ENCODE measurements around the gene SLC35F3. TPM values are rescaled to one million over a fixed set of nuclear protein-coding genes. Genes with fewer than 3 reads are reported as not detected.

The SLC35F3 gene
- polyA plus RNA-seq, 1 donor (not counting 4 experiments of a cell fraction or from before 2014, with no cell fraction given) = 13.8 TPM

GRCh38 chr1:234237393-234237792 is 332.9 kb downstream of the SLC35F3 start:
- dilution Hi-C loops (cut with MboI; ENCODE audit: extremely low pct_ligation_motif_present, low sequenced_read_pairs) = no loop called here
- Histone ChIP-seq H3K27me3 (ENCODE audit: control insufficient read depth, extremely low read depth, insufficient read depth, low read length) (no peaks in the 10 kb centered on the region), H3K9ac (ENCODE audit: control insufficient read depth, extremely low read depth, insufficient read depth, low read length) (no peak overlapping the region), H3K27ac (ENCODE audit: control insufficient read depth, insufficient read depth, low read length) (no peak overlapping the region), H3K9me3 (ENCODE audit: control insufficient read depth, low read depth, low read length) (no peaks in the 10 kb centered on the region), H3K36me3 (ENCODE audit: control insufficient read depth in 2 of 2, extremely low read depth in 1 of 2, insufficient read depth in 2 of 2, low read length in 2 of 2) (peaks cover 1 to 3% of the 10 kb centered on the region in 2 experiments), H3K79me2 (ENCODE audit: control insufficient read depth, insufficient read depth, low read length) (no peaks in the 10 kb centered on the region), H3K9me1 (ENCODE audit: control insufficient read depth, extremely low read depth, insufficient read depth, low read length) (no peaks in the 10 kb centered on the region), H3K4me2 (ENCODE audit: control insufficient read depth, extremely low read depth, insufficient read depth, low read depth, low read length) (no peak overlapping the region), H2AFZ (ENCODE audit: control insufficient read depth, low read length) (no peak overlapping the region), H4K20me1 (ENCODE audit: control insufficient read depth, extremely low read depth, insufficient read depth, low read length) (no peaks in the 10 kb centered on the region), H3K4me3 (ENCODE audit: control insufficient read depth in 2 of 3, extremely low read depth in 1 of 3, insufficient read depth in 2 of 3, low read depth in 1 of 3, low read length in 3 of 3) (no peak overlapping the region), H3K4me1 (ENCODE audit: control insufficient read depth, extremely low read depth, insufficient read depth, low read length) (peaks cover 11% of the 10 kb centered on the region)
- TF ChIP-seq EZH2 (IDR thresholded peaks at IDR 0.05; ENCODE audit: low read length) = no peak
- no peak for TF ChIP-seq CTCF (optimal IDR thresholded peaks at IDR 0.05 in 1 of 3, IDR thresholded peaks at IDR 0.05 in 1 of 3, conservative IDR thresholded peaks at IDR 0.05 in 1 of 3; ENCODE audit: extremely low read depth in 1 of 3, insufficient read depth in 2 of 3, low read length in 3 of 3)
- no peak for DNase-seq (ENCODE audit: low read depth, low spot score)
- no peak for FAIRE-seq

- Histone ChIP-seq H3K4me2 (ENCODE audit: control insufficient read depth, extremely low read depth, insufficient read depth, low read depth, low read length) (no peak overlapping the region), H2AFZ (ENCODE audit: control insufficient read depth, low read length) (no peak overlapping the region), H3K4me3 (ENCODE audit: control insufficient read depth in 2 of 3, extremely low read depth in 1 of 3, insufficient read depth in 2 of 3, low read depth in 1 of 3, low read length in 3 of 3) (no peak overlapping the region), H3K27ac (ENCODE audit: control insufficient read depth, insufficient read depth, low read length) (no peak overlapping the region), H3K9me1 (ENCODE audit: control insufficient read depth, extremely low read depth, insufficient read depth, low read length) (no peaks in the 10 kb centered on the region), H3K36me3 (ENCODE audit: control insufficient read depth in 2 of 2, extremely low read depth in 1 of 2, insufficient read depth in 2 of 2, low read length in 2 of 2) (peaks cover 1 to 3% of the 10 kb centered on the region in 2 experiments), H3K9ac (ENCODE audit: control insufficient read depth, extremely low read depth, insufficient read depth, low read length) (no peak overlapping the region), H4K20me1 (ENCODE audit: control insufficient read depth, extremely low read depth, insufficient read depth, low read length) (no peaks in the 10 kb centered on the region), H3K79me2 (ENCODE audit: control insufficient read depth, insufficient read depth, low read length) (no peaks in the 10 kb centered on the region), H3K4me1 (ENCODE audit: control insufficient read depth, extremely low read depth, insufficient read depth, low read length) (peaks cover 11% of the 10 kb centered on the region), H3K9me3 (ENCODE audit: control insufficient read depth, low read depth, low read length) (no peaks in the 10 kb centered on the region), H3K27me3 (ENCODE audit: control insufficient read depth, extremely low read depth, insufficient read depth, low read length) (no peaks in the 10 kb centered on the region)
- peak; percentile 59 for FAIRE-seq
- dilution Hi-C loops (cut with MboI; ENCODE audit: extremely low pct_ligation_motif_present, low sequenced_read_pairs) = no loop called here
- TF ChIP-seq EZH2 (IDR thresholded peaks at IDR 0.05; ENCODE audit: low read length) = no peak
- no peak for TF ChIP-seq CTCF (optimal IDR thresholded peaks at IDR 0.05 in 1 of 3, IDR thresholded peaks at IDR 0.05 in 1 of 3, conservative IDR thresholded peaks at IDR 0.05 in 1 of 3; ENCODE audit: extremely low read depth in 1 of 3, insufficient read depth in 2 of 3, low read length in 3 of 3)
- DNase-seq (ENCODE audit: low read depth, low spot score) = no peak
These were observed 333.6 kb downstream of the SLC35F3 start for GRCh38 chr1:234238060-234238459.
